ENCODE results near the gene STKLD1. TPM values are rescaled to one million over a fixed set of nuclear protein-coding genes. Genes with fewer than 3 reads are reported as not detected.

The STKLD1 gene
- total RNA-seq, 1 experiment from 2014 or later = 4.1 TPM

DNA sequence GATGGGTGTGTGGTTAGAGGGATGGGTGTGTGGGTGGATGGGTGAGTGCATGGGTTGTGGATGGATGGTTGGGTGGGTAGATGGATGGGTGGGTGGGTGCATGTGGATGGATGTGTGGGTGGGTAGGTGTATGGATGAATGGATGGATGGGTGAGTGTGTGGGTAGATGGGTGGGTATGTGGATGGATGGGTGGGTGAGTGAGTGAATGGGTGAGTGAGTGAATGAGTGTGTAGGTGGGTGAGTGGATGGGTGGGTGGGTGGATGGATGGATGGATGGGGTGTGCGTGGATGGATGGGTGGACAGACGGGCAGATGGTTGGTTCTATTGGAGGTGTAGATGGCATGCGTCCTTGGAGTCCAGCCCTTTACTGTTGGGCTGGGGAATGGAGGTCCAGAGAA lies 17.2 kb downstream of the STKLD1 start:
- H3K4me1 ChIP-seq (ENCODE audit: insufficient read depth, low read length) = no peaks in the 10 kb centered on the region
- BruUV-seq (replicated peaks) = no TSS peak
- no peak overlapping the region for H2AFZ ChIP-seq (ENCODE audit: low read length)
- H3K4me2 ChIP-seq (ENCODE audit: low read length) = no peak overlapping the region
- no peaks in the 10 kb centered on the region for H3K36me3 ChIP-seq (ENCODE audit: low read depth, low read length)
- H3K79me2 ChIP-seq (ENCODE audit: low read length) = no peaks in the 10 kb centered on the region
- no peak for DNase-seq
- no peak for ATAC-seq
- H3K27ac ChIP-seq (ENCODE audit: low read length) = no peak overlapping the region
- POLR2A ChIA-PET (ENCODE audit: unreplicated experiment) = no interaction called here
- TF ChIP-seq EZH2phosphoT487 (IDR thresholded peaks at IDR 0.05; ENCODE audit: borderline replicate concordance, low read length) (no peak), EZH2 (IDR thresholded peaks at IDR 0.05; ENCODE audit: low read length, unreplicated experiment) (no peak)
- TF ChIP-seq, protein P1, sequence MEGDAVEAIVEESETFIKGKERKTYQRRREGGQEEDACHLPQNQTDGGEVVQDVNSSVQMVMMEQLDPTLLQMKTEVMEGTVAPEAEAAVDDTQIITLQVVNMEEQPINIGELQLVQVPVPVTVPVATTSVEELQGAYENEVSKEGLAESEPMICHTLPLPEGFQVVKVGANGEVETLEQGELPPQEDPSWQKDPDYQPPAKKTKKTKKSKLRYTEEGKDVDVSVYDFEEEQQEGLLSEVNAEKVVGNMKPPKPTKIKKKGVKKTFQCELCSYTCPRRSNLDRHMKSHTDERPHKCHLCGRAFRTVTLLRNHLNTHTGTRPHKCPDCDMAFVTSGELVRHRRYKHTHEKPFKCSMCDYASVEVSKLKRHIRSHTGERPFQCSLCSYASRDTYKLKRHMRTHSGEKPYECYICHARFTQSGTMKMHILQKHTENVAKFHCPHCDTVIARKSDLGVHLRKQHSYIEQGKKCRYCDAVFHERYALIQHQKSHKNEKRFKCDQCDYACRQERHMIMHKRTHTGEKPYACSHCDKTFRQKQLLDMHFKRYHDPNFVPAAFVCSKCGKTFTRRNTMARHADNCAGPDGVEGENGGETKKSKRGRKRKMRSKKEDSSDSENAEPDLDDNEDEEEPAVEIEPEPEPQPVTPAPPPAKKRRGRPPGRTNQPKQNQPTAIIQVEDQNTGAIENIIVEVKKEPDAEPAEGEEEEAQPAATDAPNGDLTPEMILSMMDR (conservative IDR thresholded peaks at IDR 0.05; ENCODE audit: low read depth, low read length) = no peak
- H3K9me2 ChIP-seq (replicated peaks; ENCODE audit: low read length) = no peaks in the 10 kb centered on the region
- intact Hi-C loops (cut with micrococcal nuclease) = no loop called here
- H3K27me3 ChIP-seq (ENCODE audit: low read length) = no peaks in the 10 kb centered on the region
- no peak overlapping the region for H3K9ac ChIP-seq (ENCODE audit: low read length)
- no peaks in the 10 kb centered on the region for H3K9me3 ChIP-seq (ENCODE audit: low read length)
- H3K4me3 ChIP-seq (ENCODE audit: low read length) = no peak overlapping the region
- H3F3A ChIP-seq (ENCODE audit: low read length, unreplicated experiment) = no peaks in the 10 kb centered on the region
- CTCF ChIA-PET = no interaction called here
- no peaks in the 10 kb centered on the region for H4K20me1 ChIP-seq (ENCODE audit: low read length)

DNA sequence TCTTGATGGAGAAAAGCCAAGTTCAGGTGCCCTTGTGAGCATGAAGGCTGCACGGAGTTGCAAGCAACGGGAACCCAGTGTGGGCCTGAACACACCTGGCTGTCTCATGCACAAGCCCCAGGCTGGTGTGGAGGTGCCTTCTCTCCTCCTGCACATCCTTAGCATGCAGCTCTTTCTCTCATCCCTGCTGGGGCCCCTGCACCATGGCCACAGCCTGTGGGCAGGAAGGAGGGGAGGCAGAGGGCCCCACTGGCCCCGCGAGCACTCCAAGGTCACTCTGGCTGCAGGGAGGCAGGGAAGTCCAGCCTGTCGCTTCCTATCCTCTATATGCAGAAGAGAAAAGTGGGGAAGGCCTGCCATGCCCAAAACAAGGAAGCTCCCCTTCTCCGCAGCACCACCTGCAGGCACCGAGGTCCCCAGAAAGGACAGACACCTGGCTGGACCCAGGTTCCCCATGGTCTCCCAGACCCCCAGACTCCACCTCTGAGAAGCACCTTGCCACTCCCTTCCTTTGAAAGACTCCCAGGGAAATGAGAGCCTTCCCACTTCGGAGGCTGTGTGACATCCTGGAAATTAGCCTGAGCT lies 18.6 kb downstream of the STKLD1 start:
- no TSS peak for BruUV-seq (replicated peaks)
- POLR2A ChIA-PET (ENCODE audit: unreplicated experiment) = no interaction called here
- ATAC-seq = no peak

GRCh38 chr9:133396952-133397351 lies 20.8 kb downstream of the STKLD1 start:
- H3K4me2 ChIP-seq (ENCODE audit: low read length) = no peak overlapping the region
- no peak overlapping the region for H3K9ac ChIP-seq (ENCODE audit: low read length)
- no peak overlapping the region for H2AFZ ChIP-seq (ENCODE audit: low read length)
- H3K79me2 ChIP-seq (ENCODE audit: low read length) = no peaks in the 10 kb centered on the region
- H3K4me1 ChIP-seq (ENCODE audit: insufficient read depth, low read length) = no peaks in the 10 kb centered on the region
- no peak overlapping the region for H3K27ac ChIP-seq (ENCODE audit: low read length)
- ChIA-PET POLR2A (ENCODE audit: unreplicated experiment) (no interaction called here), CTCF (no interaction called here)
- ATAC-seq = peak; percentile 82
- H3K9me2 ChIP-seq (replicated peaks; ENCODE audit: low read length) = no peaks in the 10 kb centered on the region
- H3F3A ChIP-seq (ENCODE audit: low read length, unreplicated experiment) = no peaks in the 10 kb centered on the region
- BruUV-seq (replicated peaks) = no TSS peak
- no peaks in the 10 kb centered on the region for H3K9me3 ChIP-seq (ENCODE audit: low read length)
- H4K20me1 ChIP-seq (ENCODE audit: low read length) = no peaks in the 10 kb centered on the region
- no peaks in the 10 kb centered on the region for H3K36me3 ChIP-seq (ENCODE audit: low read depth, low read length)
- TF ChIP-seq EZH2 (IDR thresholded peaks at IDR 0.05; ENCODE audit: low read length, unreplicated experiment) (no peak), EZH2phosphoT487 (IDR thresholded peaks at IDR 0.05; ENCODE audit: borderline replicate concordance, low read length) (no peak)
- TF ChIP-seq, protein P1 (conservative IDR thresholded peaks at IDR 0.05; ENCODE audit: low read depth, low read length) = peak; percentile 49
- intact Hi-C loops (cut with micrococcal nuclease) = no loop called here
- no peak overlapping the region for H3K4me3 ChIP-seq (ENCODE audit: low read length)
- H3K27me3 ChIP-seq (ENCODE audit: low read length) = no peaks in the 10 kb centered on the region
- peak; percentile 23 for DNase-seq

More for the DNA sequence above, 18.6 kb downstream of the STKLD1 start:
- Histone ChIP-seq H3K9me3 (ENCODE audit: low read length) (no peaks in the 10 kb centered on the region), H3K9me2 (replicated peaks; ENCODE audit: low read length) (no peaks in the 10 kb centered on the region), H4K20me1 (ENCODE audit: low read length) (no peaks in the 10 kb centered on the region), H3K4me3 (ENCODE audit: low read length) (no peak overlapping the region), H3K27me3 (ENCODE audit: low read length) (no peaks in the 10 kb centered on the region), H3K4me2 (ENCODE audit: low read length) (no peak overlapping the region), H3F3A (ENCODE audit: low read length, unreplicated experiment) (no peaks in the 10 kb centered on the region), H3K27ac (ENCODE audit: low read length) (no peak overlapping the region), H2AFZ (ENCODE audit: low read length) (no peak overlapping the region), H3K36me3 (ENCODE audit: low read depth, low read length) (no peaks in the 10 kb centered on the region), H3K4me1 (ENCODE audit: insufficient read depth, low read length) (no peaks in the 10 kb centered on the region), H3K79me2 (ENCODE audit: low read length) (no peaks in the 10 kb centered on the region), H3K9ac (ENCODE audit: low read length) (no peak overlapping the region)
- DNase-seq = no peak
- intact Hi-C loops (cut with micrococcal nuclease) = no loop called here
- TF ChIP-seq EZH2 (IDR thresholded peaks at IDR 0.05; ENCODE audit: low read length, unreplicated experiment) = no peak
- TF ChIP-seq, protein P1 (conservative IDR thresholded peaks at IDR 0.05; ENCODE audit: low read depth, low read length) = no peak
- no peak for TF ChIP-seq EZH2phosphoT487 (IDR thresholded peaks at IDR 0.05; ENCODE audit: borderline replicate concordance, low read length)
- CTCF ChIA-PET = no interaction called here
